Measurements from ENCODE around the gene SMG9.

DNA sequence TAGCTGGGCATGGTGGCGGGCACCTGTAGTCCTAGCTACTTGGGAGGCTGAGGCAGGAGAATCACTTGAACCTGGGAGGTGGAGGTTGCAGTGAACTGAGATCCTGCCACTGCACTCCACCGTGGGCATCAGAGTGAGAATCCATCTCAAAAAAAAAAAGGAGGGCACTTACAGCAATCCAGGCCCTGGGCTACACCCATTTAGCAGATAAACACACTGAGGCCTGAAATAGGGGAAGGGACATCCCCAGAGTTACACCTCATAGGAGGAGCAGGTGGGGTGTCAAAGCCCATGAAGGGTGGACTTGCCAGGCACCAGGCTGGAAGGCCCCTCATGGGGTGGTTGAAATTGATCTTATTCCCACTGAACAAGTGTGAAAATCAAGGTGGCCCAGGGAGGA is 70.9 kb downstream of the SMG9 start:
- no peak for TF ChIP-seq CTCF (conservative IDR thresholded peaks at IDR 0.05; ENCODE audit: low read depth, low read length)
- no peak for TF ChIP-seq RCOR1 (IDR thresholded peaks at IDR 0.05; ENCODE audit: insufficient replicate concordance, low read length)
- no peak for TF ChIP-seq USF2 (IDR thresholded peaks at IDR 0.05; ENCODE audit: low read depth, low read length)
- no peak for TF ChIP-seq MAFK (IDR thresholded peaks at IDR 0.05; ENCODE audit: low read depth, low read length)
- TF ChIP-seq CEBPB (IDR thresholded peaks at IDR 0.05; ENCODE audit: low read depth, low read length) = no peak
- no peak for TF ChIP-seq POLR2A (IDR thresholded peaks at IDR 0.05; ENCODE audit: low read depth, low read length)
- no peak for TF ChIP-seq SMC3 (IDR thresholded peaks at IDR 0.05; ENCODE audit: low read depth, low read length)
- no peak for TF ChIP-seq CHD1 (IDR thresholded peaks at IDR 0.05; ENCODE audit: low read depth, low read length)
